Activated B cell treated with CpG ODN at 0.5 μM for 24 hours (primary cell): Measurements from ENCODE around the gene CORIN. TPM values are rescaled to one million over a fixed set of nuclear protein-coding genes. Genes with fewer than 3 reads are reported as not detected.

ENCODE experiments used
- ATAC-seq: fragments of 200-7000 bp; cut with Tn5 transposase; one replicate; pipeline ENCODE4 v1.10.0; 2021; ENCODE audit warnings: low read depth, mild to moderate bottlenecking, moderate library complexity
- CTCF ChIA-PET: fragments of 350-600 bp; sonication (Branson Sonifier 250); formaldehyde crosslinking; loops from one replicate; lab custom pipeline; 2021; ENCODE audit warnings: antibody characterized with exemption; lab: Charles Lee
- POLR2A ChIA-PET: fragments of 350-600 bp; sonication (Branson Sonifier 250); formaldehyde crosslinking; loops from one replicate; lab custom pipeline; 2021; ENCODE audit warnings: antibody characterized with exemption; lab: Charles Lee
- DNase-seq: peaks from one replicate; pipeline ENCODE4 v3.0.0; 2022
- H3K27ac Mint-ChIP-seq: one replicate; pipeline ENCODE4 v1.8.0; 2020; ENCODE audit warnings: mixed read lengths
- H3K27me3 Mint-ChIP-seq: one replicate; pipeline ENCODE4 v1.8.0; 2021; ENCODE audit warnings: mixed read lengths
- H3K36me3 Mint-ChIP-seq: one replicate; pipeline ENCODE4 v1.8.0; 2021; ENCODE audit warnings: low read depth, mixed read lengths
- H3K4me1 Mint-ChIP-seq: one replicate; pipeline ENCODE4 v1.8.0; 2021; ENCODE audit warnings: mixed read lengths
- H3K4me3 Mint-ChIP-seq: one replicate; pipeline ENCODE4 v1.8.0; 2020; ENCODE audit warnings: mild to moderate bottlenecking, mixed read lengths
- H3K9me3 Mint-ChIP-seq: one replicate; pipeline ENCODE4 v1.8.0; 2020; ENCODE audit warnings: mixed read lengths
- CTCF ChIP-seq: fragments of 200-600 bp; IDR thresholded peaks from one replicate; pipeline ENCODE4 v1.8.0; 2022; ENCODE audit warnings: antibody characterized with exemption, mild to moderate bottlenecking
- intact Hi-C: fragments of 100-400 bp; cut with micrococcal nuclease; formaldehyde crosslinking; loops from one replicate; pipeline ENCODE4 v1.15.1; 2024
- total RNA-seq: library from RNA; stranded (reverse); gene quantifications from 2 replicates; pipeline ENCODE4 v1.2.3, GENCODE V29; 2022

CORIN gene
- total RNA-seq, 1 donor from 2014 or later: not detected

GRCh38 chr4:47749858-47750257 lies 88.0 kb downstream of the CORIN start:
- no peak overlapping the region for H3K4me3 Mint-ChIP-seq
- ChIA-PET POLR2A (no interaction called here), CTCF (no interaction called here)
- peaks cover 13% of the 10 kb centered on the region for H3K9me3 Mint-ChIP-seq
- H3K4me1 Mint-ChIP-seq: no peaks in the 10 kb centered on the region
- intact Hi-C loops: no loop called here
- ATAC-seq (no peak), DNase-seq (no peak)
- no peaks in the 10 kb centered on the region for H3K36me3 Mint-ChIP-seq
- no peak overlapping the region for H3K27ac Mint-ChIP-seq
- TF ChIP-seq CTCF: no peak
- H3K27me3 Mint-ChIP-seq: peaks cover 9% of the 10 kb centered on the region

GRCh38 chr4:47749060-47749459 lies 88.8 kb downstream of the CORIN start:
- no peak overlapping the region for H3K27ac Mint-ChIP-seq
- intact Hi-C loops: no loop called here
- peaks cover 9% of the 10 kb centered on the region for H3K27me3 Mint-ChIP-seq
- peaks cover 13% of the 10 kb centered on the region for H3K9me3 Mint-ChIP-seq
- H3K36me3 Mint-ChIP-seq: no peaks in the 10 kb centered on the region
- ATAC-seq: no peak
- DNase-seq: no peak
- no peak overlapping the region for H3K4me3 Mint-ChIP-seq
- POLR2A ChIA-PET: no interaction called here
- CTCF ChIA-PET: no interaction called here
- no peaks in the 10 kb centered on the region for H3K4me1 Mint-ChIP-seq
- TF ChIP-seq CTCF: no peak

GRCh38 chr4:47747846-47748494 lies 89.9 kb downstream of the CORIN start:
- no peaks in the 10 kb centered on the region for H3K4me1 Mint-ChIP-seq
- no peak overlapping the region for H3K4me3 Mint-ChIP-seq
- TF ChIP-seq CTCF: no peak
- H3K27ac Mint-ChIP-seq: no peak overlapping the region
- H3K9me3 Mint-ChIP-seq: peaks cover 11% of the 10 kb centered on the region
- H3K27me3 Mint-ChIP-seq: peaks cover 9% of the 10 kb centered on the region
- ATAC-seq (no peak), DNase-seq (no peak)
- ChIA-PET POLR2A (no interaction called here), CTCF (no interaction called here)
- no peaks in the 10 kb centered on the region for H3K36me3 Mint-ChIP-seq
- intact Hi-C loops: no loop called here

GRCh38 chr4:47747211-47747610 lies 90.7 kb downstream of the CORIN start:
- Mint-ChIP-seq H3K4me3 (no peak overlapping the region), H3K27me3 (peaks cover 9% of the 10 kb centered on the region), H3K4me1 (no peaks in the 10 kb centered on the region), H3K36me3 (no peaks in the 10 kb centered on the region), H3K9me3 (peaks cover 6% of the 10 kb centered on the region), H3K27ac (no peak overlapping the region)
- CTCF ChIA-PET: no interaction called here
- POLR2A ChIA-PET: no interaction called here
- ATAC-seq (no peak), DNase-seq (no peak)
- intact Hi-C loops: no loop called here
- no peak for TF ChIP-seq CTCF

GRCh38 chr4:47746122-47746521 lies 91.7 kb downstream of the CORIN start:
- ATAC-seq (no peak), DNase-seq (no peak)
- no peak for TF ChIP-seq CTCF
- ChIA-PET CTCF (no interaction called here), POLR2A (no interaction called here)
- Mint-ChIP-seq H3K36me3 (no peaks in the 10 kb centered on the region), H3K27me3 (peaks cover 6% of the 10 kb centered on the region), H3K4me3 (no peak overlapping the region), H3K9me3 (peaks cover 3% of the 10 kb centered on the region), H3K27ac (no peak overlapping the region), H3K4me1 (no peaks in the 10 kb centered on the region)
- intact Hi-C loops: no loop called here
